Smooth muscle cell (in vitro differentiated cells): ENCODE measurements around the gene NPTX1. TPM values are rescaled to one million over a fixed set of nuclear protein-coding genes. Genes with fewer than 3 reads are reported as not detected.
A peak's percentile ranks its signal among the peaks of the same experiment; 100 is the strongest.

ENCODE experiments used
- DNase-seq: peaks from one replicate; lab custom pipeline; 2025; ENCODE audit not compliant: unreplicated experiment; lab: John Stamatoyannopoulos, UW
- H2AFZ ChIP-seq: fragments of 200-600 bp; sonication (generic); 2 replicates; pipeline ENCODE4 v1.6.0; 2016; ENCODE audit warnings: antibody characterized with exemption, low read depth, mild to moderate bottlenecking
- H3F3A ChIP-seq: fragments of 200-600 bp; sonication (generic); 2 replicates; pipeline ENCODE4 v1.6.0; 2017; ENCODE audit warnings: antibody characterized with exemption, low read depth
- H3K27ac ChIP-seq: fragments of 200-600 bp; sonication (generic); 2 replicates; pipeline ENCODE4 v1.5.1; 2016; ENCODE audit warnings: low read depth, mild to moderate bottlenecking
- H3K27me3 ChIP-seq: fragments of 200-600 bp; sonication (generic); 2 replicates; pipeline ENCODE4 v1.6.1; 2016; ENCODE audit warnings: low read depth, mild to moderate bottlenecking
- H3K36me3 ChIP-seq: fragments of 200-600 bp; sonication (generic); 2 replicates; pipeline ENCODE4 v1.5.1; 2016; ENCODE audit warnings: low read depth
- H3K4me1 ChIP-seq: fragments of 200-600 bp; sonication (generic); 2 replicates; pipeline ENCODE4 v1.5.1; 2016; ENCODE audit warnings: low read depth
- H3K4me2 ChIP-seq: fragments of 200-600 bp; sonication (generic); 2 replicates; pipeline ENCODE4 v1.6.0; 2016; ENCODE audit warnings: mild to moderate bottlenecking
- H3K4me3 ChIP-seq: fragments of 200-600 bp; sonication (generic); 2 replicates; pipeline ENCODE4 v1.5.1; 2016; ENCODE audit warnings: mild to moderate bottlenecking
- H3K79me2 ChIP-seq: fragments of 200-600 bp; sonication (generic); 2 replicates; pipeline ENCODE4 v1.6.0; 2016; ENCODE audit warnings: low read depth, mild to moderate bottlenecking
- H3K9ac ChIP-seq: fragments of 200-600 bp; sonication (generic); 2 replicates; pipeline ENCODE4 v1.6.0; 2016; ENCODE audit warnings: low read depth
- H3K9me3 ChIP-seq: fragments of 200-600 bp; sonication (generic); replicated peaks from 2 replicates; pipeline ENCODE4 v1.5.1; 2016; ENCODE audit warnings: low read depth
- H4K20me1 ChIP-seq: fragments of 200-600 bp; sonication (generic); 2 replicates; pipeline ENCODE4 v1.6.0; 2016; ENCODE audit warnings: low read depth
- WGBS: methylation state at CpG from one replicate; pipeline ENCODE4 v1.1.7; 2016; ENCODE audit warnings: low lambda C conversion rate; 5-methylcytosine and 5-hydroxymethylcytosine counted together
- polyA plus RNA-seq: library from polyadenylated mRNA; unstranded; fragments of >200 nt; fragmentation: Nextera tagmentation; extraction: Ambion mirVana; gene quantifications from 2 replicates; pipeline ENCODE4 v1.2.1, GENCODE V29; 2016
- total RNA-seq: library from RNA; depleted of rRNA; stranded (reverse); fragments of >200 nt; gene quantifications from 2 replicates; pipeline ENCODE4 v1.2.3, GENCODE V29; 2014
- TF ChIP-seq, protein P1 (sequence below): fragments of 200-600 bp; sonication (generic); IDR thresholded peaks from 2 replicates; pipeline ENCODE4 v1.5.1; 2017; ENCODE audit warnings: borderline replicate concordance, mild to moderate bottlenecking, antibody characterized with exemption; ENCODE audit not compliant: insufficient read depth, poor library complexity, severe bottlenecking

Gene NPTX1
- total and polyA plus RNA-seq, 2 experiments from 2014 or later = 1.8 to 5.9 TPM

DNA sequence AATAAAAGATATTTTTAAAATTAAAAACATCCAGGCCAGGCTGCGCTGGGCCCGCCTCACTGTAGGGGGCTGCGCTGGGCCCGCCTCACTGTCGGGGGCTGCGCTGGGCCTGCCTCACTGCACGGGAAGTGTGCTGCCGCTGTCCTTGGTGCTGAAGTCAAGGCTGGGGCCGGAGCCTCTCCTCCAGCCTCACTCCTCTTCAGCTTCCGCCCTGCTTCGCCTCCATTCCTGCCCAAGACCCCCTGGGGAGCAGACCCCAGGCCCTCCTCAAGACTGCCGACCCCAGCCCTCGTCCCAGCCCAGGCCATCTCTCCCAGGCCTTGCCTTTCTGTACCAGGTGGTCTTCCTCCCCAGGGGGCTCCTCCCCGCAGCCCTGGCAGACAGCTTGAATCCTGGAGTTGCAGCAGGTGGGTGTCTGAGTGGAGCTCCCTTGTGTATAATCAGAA lies 35.3 kb downstream of the NPTX1 start:
- Histone ChIP-seq H3K9ac (no peak overlapping the region), H3K4me2 (no peak overlapping the region), H3K4me1 (no peaks in the 10 kb centered on the region), H4K20me1 (peaks cover 76% of the 10 kb centered on the region), H3K4me3 (no peak overlapping the region), H3K9me3 (no peaks in the 10 kb centered on the region), H2AFZ (no peak overlapping the region), H3F3A (no peaks in the 10 kb centered on the region), H3K27me3 (peaks cover 11% of the 10 kb centered on the region), H3K27ac (no peak overlapping the region), H3K79me2 (no peaks in the 10 kb centered on the region), H3K36me3 (no peaks in the 10 kb centered on the region)
- peak; percentile 26 for DNase-seq
- TF ChIP-seq, protein P1, sequence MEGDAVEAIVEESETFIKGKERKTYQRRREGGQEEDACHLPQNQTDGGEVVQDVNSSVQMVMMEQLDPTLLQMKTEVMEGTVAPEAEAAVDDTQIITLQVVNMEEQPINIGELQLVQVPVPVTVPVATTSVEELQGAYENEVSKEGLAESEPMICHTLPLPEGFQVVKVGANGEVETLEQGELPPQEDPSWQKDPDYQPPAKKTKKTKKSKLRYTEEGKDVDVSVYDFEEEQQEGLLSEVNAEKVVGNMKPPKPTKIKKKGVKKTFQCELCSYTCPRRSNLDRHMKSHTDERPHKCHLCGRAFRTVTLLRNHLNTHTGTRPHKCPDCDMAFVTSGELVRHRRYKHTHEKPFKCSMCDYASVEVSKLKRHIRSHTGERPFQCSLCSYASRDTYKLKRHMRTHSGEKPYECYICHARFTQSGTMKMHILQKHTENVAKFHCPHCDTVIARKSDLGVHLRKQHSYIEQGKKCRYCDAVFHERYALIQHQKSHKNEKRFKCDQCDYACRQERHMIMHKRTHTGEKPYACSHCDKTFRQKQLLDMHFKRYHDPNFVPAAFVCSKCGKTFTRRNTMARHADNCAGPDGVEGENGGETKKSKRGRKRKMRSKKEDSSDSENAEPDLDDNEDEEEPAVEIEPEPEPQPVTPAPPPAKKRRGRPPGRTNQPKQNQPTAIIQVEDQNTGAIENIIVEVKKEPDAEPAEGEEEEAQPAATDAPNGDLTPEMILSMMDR = no peak
- WGBS = 17% methylated on average over 14 of the region's 14 CpGs

DNA sequence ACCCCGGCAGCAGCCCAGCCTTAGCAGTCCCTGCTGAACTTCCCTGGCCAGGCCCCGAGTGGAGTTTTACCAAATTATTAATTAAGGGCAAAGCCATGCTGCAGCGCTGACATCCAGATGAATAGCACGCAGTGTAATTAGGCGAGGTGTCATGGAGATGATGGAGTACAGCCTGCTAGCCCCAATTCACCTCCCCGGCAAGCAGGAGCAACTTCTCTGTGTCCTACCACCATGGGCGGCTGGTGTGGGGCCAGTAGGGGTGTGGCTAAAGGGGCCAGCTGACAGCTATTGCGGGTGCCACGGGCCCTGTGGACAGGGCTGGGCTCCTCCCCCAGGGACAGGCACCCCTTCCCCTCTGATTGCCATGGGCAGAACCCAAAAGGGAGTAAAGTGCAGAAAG lies 36.9 kb downstream of the NPTX1 start:
- Histone ChIP-seq H3K4me3 (no peak overlapping the region), H3F3A (no peaks in the 10 kb centered on the region), H3K9ac (no peak overlapping the region), H3K4me2 (no peak overlapping the region), H2AFZ (no peak overlapping the region), H3K27ac (no peak overlapping the region), H4K20me1 (peaks cover 66% of the 10 kb centered on the region), H3K36me3 (no peaks in the 10 kb centered on the region), H3K27me3 (peaks cover 11% of the 10 kb centered on the region), H3K4me1 (no peaks in the 10 kb centered on the region), H3K9me3 (no peaks in the 10 kb centered on the region), H3K79me2 (no peaks in the 10 kb centered on the region)
- TF ChIP-seq, protein P1 = no peak
- no peak for DNase-seq
- 89% methylated on average over 9 of the region's 9 CpGs for WGBS

DNA sequence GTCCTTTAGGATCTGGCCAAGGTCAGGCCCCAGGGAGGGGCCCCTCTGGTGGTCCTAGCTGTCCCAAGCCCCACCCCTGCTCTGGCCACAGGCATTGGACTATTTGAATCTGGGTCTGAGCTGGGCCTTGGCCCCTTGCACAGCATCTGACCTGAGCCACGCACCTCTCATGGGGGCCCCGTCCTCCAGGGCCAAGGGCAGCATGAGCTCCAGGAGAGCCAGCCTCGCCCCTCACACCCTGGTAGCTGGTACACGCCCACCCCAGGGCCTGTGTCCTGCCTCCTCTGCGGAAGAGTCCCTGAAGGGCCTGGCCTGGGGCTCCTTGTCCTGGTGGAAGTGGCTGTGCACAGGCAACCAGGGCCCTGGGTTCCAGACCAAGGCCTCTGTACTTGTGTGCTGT lies 37.6 kb downstream of the NPTX1 start:
- Histone ChIP-seq H3K4me2 (no peak overlapping the region), H3K27ac (no peak overlapping the region), H3K4me3 (no peak overlapping the region), H4K20me1 (peaks cover 66% of the 10 kb centered on the region), H3K27me3 (peaks cover 10% of the 10 kb centered on the region), H3K4me1 (no peaks in the 10 kb centered on the region), H3K9me3 (no peaks in the 10 kb centered on the region), H3F3A (no peaks in the 10 kb centered on the region), H3K79me2 (no peaks in the 10 kb centered on the region), H2AFZ (no peak overlapping the region), H3K36me3 (no peaks in the 10 kb centered on the region), H3K9ac (no peak overlapping the region)
- DNase-seq = no peak
- WGBS = 93% methylated on average over 5 of the region's 5 CpGs
- TF ChIP-seq, protein P1 = no peak

DNA sequence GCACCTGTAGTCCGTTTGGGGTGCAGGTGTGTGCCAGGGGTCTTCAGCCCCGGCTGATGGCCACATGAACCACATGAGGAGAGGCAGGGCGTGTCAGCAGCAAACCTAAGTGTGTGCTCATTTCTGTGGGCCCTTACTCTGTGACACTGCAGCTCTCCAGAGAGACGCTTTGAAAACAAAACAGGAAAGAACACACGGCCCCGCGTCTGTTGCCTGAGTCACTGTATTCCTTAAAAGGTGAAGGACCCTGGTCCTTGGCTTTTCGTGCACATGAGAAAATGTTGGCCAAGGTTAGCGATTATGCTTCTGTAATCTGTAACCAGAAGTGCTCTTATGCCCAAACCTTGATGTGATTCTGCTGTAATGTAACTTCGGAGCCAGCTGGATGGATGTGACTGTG lies 38.9 kb downstream of the NPTX1 start:
- peaks cover 55% of the 10 kb centered on the region for H4K20me1 ChIP-seq
- no peaks in the 10 kb centered on the region for H3K36me3 ChIP-seq
- no peaks in the 10 kb centered on the region for H3K4me1 ChIP-seq
- no peak overlapping the region for H3K27ac ChIP-seq
- 77% methylated on average over 10 of the region's 10 CpGs for WGBS
- no peaks in the 10 kb centered on the region for H3K9me3 ChIP-seq
- H3K27me3 ChIP-seq = no peaks in the 10 kb centered on the region
- no peak overlapping the region for H2AFZ ChIP-seq
- DNase-seq = no peak
- H3K9ac ChIP-seq = no peak overlapping the region
- TF ChIP-seq, protein P1 = no peak
- H3F3A ChIP-seq = no peaks in the 10 kb centered on the region
- H3K4me3 ChIP-seq = no peak overlapping the region
- no peaks in the 10 kb centered on the region for H3K79me2 ChIP-seq
- no peak overlapping the region for H3K4me2 ChIP-seq
